ENCODE measurements around the gene CACNG7.

The CACNG7 gene

DNA sequence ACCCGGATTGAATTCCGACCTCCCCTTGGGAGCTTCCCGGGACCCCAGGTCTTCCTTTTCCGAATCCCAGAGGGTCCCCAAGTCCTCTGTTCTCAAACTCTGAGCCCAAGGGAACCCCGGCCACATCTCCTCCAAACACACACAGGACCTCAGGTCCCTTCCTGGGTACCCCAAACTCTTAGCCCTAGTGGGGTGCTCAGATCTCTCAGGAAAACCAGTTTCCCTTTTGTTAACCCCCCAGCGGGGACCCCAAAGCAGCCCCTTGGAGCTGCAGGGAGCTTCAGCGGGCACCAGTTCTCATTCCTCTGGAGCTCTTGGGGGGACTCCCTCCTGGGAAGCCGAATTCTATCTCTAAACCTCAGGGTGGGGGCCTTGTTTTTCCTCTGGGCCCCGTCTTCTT, 83.1 kb downstream of the CACNG7 start:
- TF ChIP-seq POLR2AphosphoS5 (IDR thresholded peaks at IDR 0.05; ENCODE audit: low read depth) (no peak), SPI1 (IDR thresholded peaks at IDR 0.05; ENCODE audit: borderline replicate concordance, low read depth) (no peak), GABPA (IDR thresholded peaks at IDR 0.05; ENCODE audit: low read depth) (no peak)
- TF ChIP-seq, protein P1, sequence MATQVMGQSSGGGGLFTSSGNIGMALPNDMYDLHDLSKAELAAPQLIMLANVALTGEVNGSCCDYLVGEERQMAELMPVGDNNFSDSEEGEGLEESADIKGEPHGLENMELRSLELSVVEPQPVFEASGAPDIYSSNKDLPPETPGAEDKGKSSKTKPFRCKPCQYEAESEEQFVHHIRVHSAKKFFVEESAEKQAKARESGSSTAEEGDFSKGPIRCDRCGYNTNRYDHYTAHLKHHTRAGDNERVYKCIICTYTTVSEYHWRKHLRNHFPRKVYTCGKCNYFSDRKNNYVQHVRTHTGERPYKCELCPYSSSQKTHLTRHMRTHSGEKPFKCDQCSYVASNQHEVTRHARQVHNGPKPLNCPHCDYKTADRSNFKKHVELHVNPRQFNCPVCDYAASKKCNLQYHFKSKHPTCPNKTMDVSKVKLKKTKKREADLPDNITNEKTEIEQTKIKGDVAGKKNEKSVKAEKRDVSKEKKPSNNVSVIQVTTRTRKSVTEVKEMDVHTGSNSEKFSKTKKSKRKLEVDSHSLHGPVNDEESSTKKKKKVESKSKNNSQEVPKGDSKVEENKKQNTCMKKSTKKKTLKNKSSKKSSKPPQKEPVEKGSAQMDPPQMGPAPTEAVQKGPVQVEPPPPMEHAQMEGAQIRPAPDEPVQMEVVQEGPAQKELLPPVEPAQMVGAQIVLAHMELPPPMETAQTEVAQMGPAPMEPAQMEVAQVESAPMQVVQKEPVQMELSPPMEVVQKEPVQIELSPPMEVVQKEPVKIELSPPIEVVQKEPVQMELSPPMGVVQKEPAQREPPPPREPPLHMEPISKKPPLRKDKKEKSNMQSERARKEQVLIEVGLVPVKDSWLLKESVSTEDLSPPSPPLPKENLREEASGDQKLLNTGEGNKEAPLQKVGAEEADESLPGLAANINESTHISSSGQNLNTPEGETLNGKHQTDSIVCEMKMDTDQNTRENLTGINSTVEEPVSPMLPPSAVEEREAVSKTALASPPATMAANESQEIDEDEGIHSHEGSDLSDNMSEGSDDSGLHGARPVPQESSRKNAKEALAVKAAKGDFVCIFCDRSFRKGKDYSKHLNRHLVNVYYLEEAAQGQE (IDR thresholded peaks at IDR 0.05; ENCODE audit: insufficient replicate concordance, low read depth): no peak
- TF ChIP-seq, protein P2, sequence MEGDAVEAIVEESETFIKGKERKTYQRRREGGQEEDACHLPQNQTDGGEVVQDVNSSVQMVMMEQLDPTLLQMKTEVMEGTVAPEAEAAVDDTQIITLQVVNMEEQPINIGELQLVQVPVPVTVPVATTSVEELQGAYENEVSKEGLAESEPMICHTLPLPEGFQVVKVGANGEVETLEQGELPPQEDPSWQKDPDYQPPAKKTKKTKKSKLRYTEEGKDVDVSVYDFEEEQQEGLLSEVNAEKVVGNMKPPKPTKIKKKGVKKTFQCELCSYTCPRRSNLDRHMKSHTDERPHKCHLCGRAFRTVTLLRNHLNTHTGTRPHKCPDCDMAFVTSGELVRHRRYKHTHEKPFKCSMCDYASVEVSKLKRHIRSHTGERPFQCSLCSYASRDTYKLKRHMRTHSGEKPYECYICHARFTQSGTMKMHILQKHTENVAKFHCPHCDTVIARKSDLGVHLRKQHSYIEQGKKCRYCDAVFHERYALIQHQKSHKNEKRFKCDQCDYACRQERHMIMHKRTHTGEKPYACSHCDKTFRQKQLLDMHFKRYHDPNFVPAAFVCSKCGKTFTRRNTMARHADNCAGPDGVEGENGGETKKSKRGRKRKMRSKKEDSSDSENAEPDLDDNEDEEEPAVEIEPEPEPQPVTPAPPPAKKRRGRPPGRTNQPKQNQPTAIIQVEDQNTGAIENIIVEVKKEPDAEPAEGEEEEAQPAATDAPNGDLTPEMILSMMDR (IDR thresholded peaks at IDR 0.05; ENCODE audit: insufficient read depth, low read length): no peak
- no peak for DNase-seq (ENCODE audit: low read depth in 1 of 2, low spot score in 1 of 2)
- Histone ChIP-seq H3K27ac (replicated peaks) (no peak overlapping the region), H3K4me3 (replicated peaks; ENCODE audit: insufficient read depth, low read length) (no peak overlapping the region), H3K27me3 (ENCODE audit: insufficient read depth, poor library complexity, severe bottlenecking) (peaks cover 20% of the 10 kb centered on the region)

DNA sequence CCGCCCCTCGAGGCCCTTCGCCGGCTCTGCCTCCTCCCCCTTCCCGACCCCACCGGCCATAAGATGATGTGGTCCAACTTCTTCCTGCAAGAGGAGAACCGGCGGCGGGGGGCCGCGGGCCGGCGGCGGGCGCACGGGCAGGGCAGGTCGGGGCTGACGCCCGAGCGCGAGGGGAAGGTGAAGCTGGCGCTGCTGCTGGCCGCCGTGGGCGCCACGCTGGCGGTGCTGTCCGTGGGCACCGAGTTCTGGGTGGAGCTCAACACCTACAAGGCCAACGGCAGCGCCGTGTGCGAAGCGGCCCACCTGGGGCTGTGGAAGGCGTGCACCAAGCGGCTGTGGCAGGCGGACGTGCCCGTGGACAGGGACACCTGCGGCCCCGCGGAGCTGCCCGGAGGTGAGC, 83.7 kb downstream of the CACNG7 start:
- DNase-seq (ENCODE audit: low read depth in 1 of 2, low spot score in 1 of 2): no peak
- no peak overlapping the region for H3K27ac ChIP-seq (replicated peaks)
- H3K4me3 ChIP-seq (replicated peaks; ENCODE audit: insufficient read depth, low read length): no peak overlapping the region
- peaks cover 20% of the 10 kb centered on the region for H3K27me3 ChIP-seq (ENCODE audit: insufficient read depth, poor library complexity, severe bottlenecking)
- TF ChIP-seq POLR2AphosphoS5 (IDR thresholded peaks at IDR 0.05; ENCODE audit: low read depth) (no peak), SPI1 (IDR thresholded peaks at IDR 0.05; ENCODE audit: borderline replicate concordance, low read depth) (no peak), GABPA (IDR thresholded peaks at IDR 0.05; ENCODE audit: low read depth) (no peak)
- TF ChIP-seq, protein P2 (IDR thresholded peaks at IDR 0.05; ENCODE audit: insufficient read depth, low read length): no peak
- TF ChIP-seq, protein P1 (IDR thresholded peaks at IDR 0.05; ENCODE audit: insufficient replicate concordance, low read depth): no peak

DNA sequence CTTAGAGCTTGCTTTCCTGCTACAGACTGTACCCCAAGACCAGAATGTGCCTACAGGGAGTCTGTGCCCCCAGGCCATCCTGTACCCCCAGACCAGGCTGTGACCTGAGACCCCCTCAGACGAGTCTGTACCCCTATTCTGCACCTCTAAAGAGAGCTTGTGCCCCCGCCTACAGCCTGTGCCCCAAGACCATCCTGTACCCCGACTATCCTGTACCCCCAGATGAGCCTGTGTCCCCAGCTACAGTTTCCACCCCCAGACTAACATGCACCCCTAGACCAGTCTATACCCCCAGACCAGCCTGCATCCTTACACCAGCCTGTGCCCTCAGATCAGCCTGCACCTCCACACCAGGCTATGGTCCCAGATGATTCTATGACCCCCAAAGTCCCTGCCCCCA, 84.4 kb downstream of the CACNG7 start:
- Histone ChIP-seq H3K27me3 (ENCODE audit: insufficient read depth, poor library complexity, severe bottlenecking) (peaks cover 20% of the 10 kb centered on the region), H3K4me3 (replicated peaks; ENCODE audit: insufficient read depth, low read length) (no peak overlapping the region), H3K27ac (replicated peaks) (no peak overlapping the region)
- no peak for DNase-seq (ENCODE audit: low read depth in 1 of 2, low spot score in 1 of 2)
- TF ChIP-seq SPI1 (IDR thresholded peaks at IDR 0.05; ENCODE audit: borderline replicate concordance, low read depth): no peak
- TF ChIP-seq, protein P2 (IDR thresholded peaks at IDR 0.05; ENCODE audit: insufficient read depth, low read length): no peak
- no peak for TF ChIP-seq GABPA (IDR thresholded peaks at IDR 0.05; ENCODE audit: low read depth)
- no peak for TF ChIP-seq POLR2AphosphoS5 (IDR thresholded peaks at IDR 0.05; ENCODE audit: low read depth)
- TF ChIP-seq, protein P1 (IDR thresholded peaks at IDR 0.05; ENCODE audit: insufficient replicate concordance, low read depth): no peak
